AG04450 (cell line): Measurements from ENCODE around the gene EHBP1L1. TPM values are rescaled to one million over a fixed set of nuclear protein-coding genes. Genes with fewer than 3 reads are reported as not detected.

Source experiments
- CTCF ChIA-PET: fragments of 300-600, 350-600 bp; formaldehyde crosslinking; extraction: SDS; loops from one replicate; lab custom pipeline; 2022; ENCODE audit warnings: antibody characterized with exemption, inconsistent platforms; lab: Charles Lee
- POLR2A ChIA-PET: fragments of 350-600 bp; formaldehyde crosslinking; extraction: SDS; loops from one replicate; lab custom pipeline; 2021; ENCODE audit warnings: antibody characterized with exemption, inconsistent platforms; lab: Yijun Ruan, JAX
- DNase-seq: peaks from one replicate; pipeline ENCODE4 v3.0.0-alpha.2; 2011; ENCODE audit warnings: low read depth, low spot score
- H3K27ac ChIP-seq: one replicate; pipeline ENCODE4 v1.5.1; 2012; ENCODE audit warnings: low read depth, low read length, control low read depth
- H3K27me3 ChIP-seq: one replicate; pipeline ENCODE4 v1.6.0; 2012; ENCODE audit warnings: low read length; ENCODE audit not compliant: control insufficient read depth, insufficient read depth
- H3K4me3 ChIP-seq: 2 replicates; pipeline ENCODE4 v1.5.1; 2011; ENCODE audit warnings: mild to moderate bottlenecking, low read depth, low read length, control low read depth
- H3K9me3 ChIP-seq: 2 replicates; pipeline ENCODE4 v1.5.1; 2012; ENCODE audit warnings: low read length; ENCODE audit not compliant: control insufficient read depth, insufficient read depth
- CTCF ChIP-seq: IDR thresholded peaks from 2 replicates; pipeline ENCODE4 v1.5.1; 2011; ENCODE audit warnings: low read depth, low read length, control low read depth, inconsistent platforms
- polyA plus RNA-seq: library from polyadenylated mRNA; depleted of rRNA; stranded (reverse); fragments of >200 nt; gene quantifications from 2 replicates; pipeline ENCODE4 v1.2.3, GENCODE V29; 2011; rRNA removed
- small RNA-seq: library from RNA; depleted of rRNA; stranded (forward); fragments of <200 nt; gene quantifications from one replicate; pipeline ENCODE3, GENCODE V24; 2012; ENCODE audit warnings: low read depth; ENCODE audit not compliant: insufficient read length

The EHBP1L1 gene
- polyA plus RNA-seq, 1 experiment, result 11.3 TPM

- no peak for DNase-seq
- no peak for TF ChIP-seq CTCF
- Histone ChIP-seq H3K27me3 (no peaks in the 10 kb centered on the region), H3K4me3 (no peak overlapping the region), H3K27ac (no peak overlapping the region), H3K9me3 (no peaks in the 10 kb centered on the region; the same call in 1 of the 2 replicates)
- ChIA-PET POLR2A (no interaction called here), CTCF (interaction anchor here (0.6 kb wide), 1 partner anchor 247 kb away, joined by 3 read pairs; the partner anchor contains the start of gene FIBP)
Measured at GRCh38 chr11:65640483-65641296, 64.8 kb downstream of the EHBP1L1 start.

DNA sequence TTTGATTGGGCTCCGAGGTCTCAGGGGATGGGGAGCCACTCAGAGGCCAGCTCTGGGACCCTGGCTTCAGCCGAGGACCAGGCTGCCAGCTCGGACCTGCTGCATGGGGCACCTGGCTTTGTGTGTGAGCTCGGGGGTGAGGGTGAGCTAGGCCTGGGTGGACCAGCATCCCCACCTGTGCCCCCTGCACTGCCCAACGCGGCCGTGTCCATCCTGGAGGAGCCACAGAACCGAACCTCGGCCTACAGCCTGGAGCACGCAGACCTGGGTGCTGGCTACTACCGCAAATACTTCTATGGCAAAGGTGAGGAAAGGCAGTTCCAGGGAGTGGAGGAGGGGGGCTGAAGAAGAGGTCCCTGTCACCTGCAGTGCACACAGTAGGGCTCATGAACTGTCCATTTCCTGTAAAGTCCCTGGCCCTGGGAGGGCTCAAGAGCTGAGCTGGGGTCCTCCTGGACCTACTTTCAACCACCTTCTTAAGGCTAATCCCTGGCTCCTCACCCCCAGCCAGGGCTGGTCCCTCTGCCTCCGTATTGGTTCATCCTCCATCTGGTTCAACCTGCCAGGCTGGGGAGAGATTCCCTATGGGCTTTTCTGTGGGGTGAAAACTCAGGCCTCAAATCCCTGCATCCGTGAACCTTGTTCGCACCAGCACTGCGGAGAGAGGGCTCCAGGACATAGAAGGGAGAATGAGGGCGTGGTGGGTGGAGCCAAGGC is 65.6 kb downstream of the EHBP1L1 start:
- ChIA-PET CTCF (no interaction called here), POLR2A (no interaction called here)
- Histone ChIP-seq H3K9me3 (peaks cover 4% of the 10 kb centered on the region; the same call in 1 of the 2 replicates), H3K27ac (no peak overlapping the region), H3K27me3 (no peaks in the 10 kb centered on the region), H3K4me3 (no peak overlapping the region)
- DNase-seq, result no peak
- no peak for TF ChIP-seq CTCF

Small RNAs within 50 kb of the gene (small RNA-seq; reads per million reads assigned to genes)
- not detected for gene AP001362.1
- gene MIR4690, result not detected

Other genes starting within 250 kb of the EHBP1L1 start
- gene DPF2, start 242.2 kb upstream of the EHBP1L1 start, polyA plus RNA-seq, result 43.7 and 52.0 TPM in 2 replicates
- 0.07 and 0.11 TPM in 2 replicates for gene TIGD3, start 221.3 kb upstream of the EHBP1L1 start, polyA plus RNA-seq
- gene SLC25A45, start 193.4 kb upstream of the EHBP1L1 start, polyA plus RNA-seq, result 0.76 and 1.4 TPM in 2 replicates
- gene FRMD8, start 189.4 kb upstream of the EHBP1L1 start, polyA plus RNA-seq, result 10.7 and 14.1 TPM in 2 replicates
- gene NEAT1, start 153.3 kb upstream of the EHBP1L1 start, polyA plus RNA-seq, result 72.3 and 83.3 TPM in 2 replicates
- 1,149 and 1,465 TPM in 2 replicates for gene MALAT1, start 77.0 kb upstream of the EHBP1L1 start, polyA plus RNA-seq
- 60.9 and 90.0 TPM in 2 replicates for gene SCYL1, start 51.0 kb upstream of the EHBP1L1 start, polyA plus RNA-seq
- 25.3 and 49.2 TPM in 2 replicates for gene LTBP3, start 17.7 kb upstream of the EHBP1L1 start, polyA plus RNA-seq
- 23.5 and 44.3 TPM in 2 replicates for gene ZNRD2, start 5.6 kb upstream of the EHBP1L1 start, polyA plus RNA-seq
- gene FAM89B, start 3.5 kb upstream of the EHBP1L1 start, polyA plus RNA-seq, result 28.8 and 40.8 TPM in 2 replicates
- gene KCNK7, start 19.7 kb downstream of the EHBP1L1 start, polyA plus RNA-seq, result 0.17 TPM in 1 of 2 replicates, not detected in the other
- 12.6 and 17.1 TPM in 2 replicates for gene MAP3K11, start 38.2 kb downstream of the EHBP1L1 start, polyA plus RNA-seq
- 9.7 and 14.0 TPM in 2 replicates for gene PCNX3, start 39.7 kb downstream of the EHBP1L1 start, polyA plus RNA-seq
- 11.4 and 19.8 TPM in 2 replicates for gene SIPA1, start 62.0 kb downstream of the EHBP1L1 start, polyA plus RNA-seq
- gene RELA, start 86.9 kb downstream of the EHBP1L1 start, polyA plus RNA-seq, result 23.4 and 26.7 TPM in 2 replicates
- gene KAT5, start 136.2 kb downstream of the EHBP1L1 start, polyA plus RNA-seq, result 22.6 and 26.1 TPM in 2 replicates
- gene RNASEH2C, start 144.7 kb downstream of the EHBP1L1 start, polyA plus RNA-seq, result 14.2 and 20.8 TPM in 2 replicates
- gene AP5B1, start 204.9 kb downstream of the EHBP1L1 start, polyA plus RNA-seq, result 2.6 and 3.3 TPM in 2 replicates
- not detected in 2 replicates for gene OVOL1, start 211.0 kb downstream of the EHBP1L1 start, polyA plus RNA-seq